ENCODE data around the gene DAB2IP.

DNA sequence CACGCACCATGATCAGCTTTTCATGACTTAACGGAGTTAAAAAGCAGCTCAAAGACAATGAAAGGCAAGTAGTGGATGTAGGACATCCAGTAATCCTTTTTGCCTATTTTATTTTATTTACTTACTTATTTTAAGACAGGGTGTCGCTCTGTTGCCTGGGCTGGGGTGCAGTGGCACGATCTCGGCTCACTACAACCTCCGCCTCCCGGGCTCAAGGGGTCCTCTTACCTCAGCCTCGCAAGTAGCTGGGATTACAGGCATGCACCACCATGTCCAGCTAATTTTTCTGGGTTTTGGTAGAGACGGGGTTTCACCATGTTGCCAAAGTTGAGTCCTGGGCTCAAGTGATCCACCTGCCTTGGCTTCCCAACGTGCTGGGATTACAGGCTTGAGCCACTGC lies 148.9 kb downstream of the DAB2IP start:
- TF ChIP-seq, protein P1, sequence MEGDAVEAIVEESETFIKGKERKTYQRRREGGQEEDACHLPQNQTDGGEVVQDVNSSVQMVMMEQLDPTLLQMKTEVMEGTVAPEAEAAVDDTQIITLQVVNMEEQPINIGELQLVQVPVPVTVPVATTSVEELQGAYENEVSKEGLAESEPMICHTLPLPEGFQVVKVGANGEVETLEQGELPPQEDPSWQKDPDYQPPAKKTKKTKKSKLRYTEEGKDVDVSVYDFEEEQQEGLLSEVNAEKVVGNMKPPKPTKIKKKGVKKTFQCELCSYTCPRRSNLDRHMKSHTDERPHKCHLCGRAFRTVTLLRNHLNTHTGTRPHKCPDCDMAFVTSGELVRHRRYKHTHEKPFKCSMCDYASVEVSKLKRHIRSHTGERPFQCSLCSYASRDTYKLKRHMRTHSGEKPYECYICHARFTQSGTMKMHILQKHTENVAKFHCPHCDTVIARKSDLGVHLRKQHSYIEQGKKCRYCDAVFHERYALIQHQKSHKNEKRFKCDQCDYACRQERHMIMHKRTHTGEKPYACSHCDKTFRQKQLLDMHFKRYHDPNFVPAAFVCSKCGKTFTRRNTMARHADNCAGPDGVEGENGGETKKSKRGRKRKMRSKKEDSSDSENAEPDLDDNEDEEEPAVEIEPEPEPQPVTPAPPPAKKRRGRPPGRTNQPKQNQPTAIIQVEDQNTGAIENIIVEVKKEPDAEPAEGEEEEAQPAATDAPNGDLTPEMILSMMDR (IDR thresholded peaks at IDR 0.05) = no peak
- no peak for TF ChIP-seq POLR2A (IDR thresholded peaks at IDR 0.05)
